NB4 (cell line): Measurements from ENCODE around the gene DGKI.

Source experiments
- TF ChIP-seq, protein P1 (sequence below): IDR thresholded peaks from 2 replicates; pipeline ENCODE4 v1.6.1; 2011; ENCODE audit warnings: low read depth, low read length
- TF ChIP-seq, protein P2 (sequence below): IDR thresholded peaks from one replicate; pipeline ENCODE4 v1.5.1; 2012; ENCODE audit warnings: low read depth, low read length

DNA sequence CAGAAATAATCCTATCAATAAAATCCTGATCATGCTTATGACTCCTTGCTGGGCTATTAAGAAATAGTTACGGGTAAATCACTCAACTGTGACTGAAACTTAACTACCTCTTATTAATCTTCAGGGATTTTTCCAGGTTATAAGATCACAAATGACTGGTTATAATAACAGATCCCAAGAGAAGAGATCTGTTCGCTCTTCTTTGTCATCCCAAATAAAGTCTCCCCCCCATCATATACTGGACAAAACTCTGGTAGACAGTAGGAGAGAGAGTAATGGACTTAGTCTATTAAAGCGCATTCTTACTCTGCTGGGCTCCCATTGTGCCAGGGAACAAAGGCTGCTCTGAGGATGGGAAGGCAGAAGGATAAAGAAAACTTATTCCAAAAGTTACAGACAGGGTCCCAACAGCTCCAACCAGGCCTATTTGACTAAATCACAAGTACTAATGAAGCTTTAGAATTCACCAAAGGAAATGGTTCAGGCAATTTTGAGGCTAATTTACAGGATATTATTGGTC lies 233.7 kb downstream of the DGKI start:
- TF ChIP-seq, protein P1, sequence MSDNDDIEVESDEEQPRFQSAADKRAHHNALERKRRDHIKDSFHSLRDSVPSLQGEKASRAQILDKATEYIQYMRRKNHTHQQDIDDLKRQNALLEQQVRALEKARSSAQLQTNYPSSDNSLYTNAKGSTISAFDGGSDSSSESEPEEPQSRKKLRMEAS = no peak
- TF ChIP-seq, protein P2, sequence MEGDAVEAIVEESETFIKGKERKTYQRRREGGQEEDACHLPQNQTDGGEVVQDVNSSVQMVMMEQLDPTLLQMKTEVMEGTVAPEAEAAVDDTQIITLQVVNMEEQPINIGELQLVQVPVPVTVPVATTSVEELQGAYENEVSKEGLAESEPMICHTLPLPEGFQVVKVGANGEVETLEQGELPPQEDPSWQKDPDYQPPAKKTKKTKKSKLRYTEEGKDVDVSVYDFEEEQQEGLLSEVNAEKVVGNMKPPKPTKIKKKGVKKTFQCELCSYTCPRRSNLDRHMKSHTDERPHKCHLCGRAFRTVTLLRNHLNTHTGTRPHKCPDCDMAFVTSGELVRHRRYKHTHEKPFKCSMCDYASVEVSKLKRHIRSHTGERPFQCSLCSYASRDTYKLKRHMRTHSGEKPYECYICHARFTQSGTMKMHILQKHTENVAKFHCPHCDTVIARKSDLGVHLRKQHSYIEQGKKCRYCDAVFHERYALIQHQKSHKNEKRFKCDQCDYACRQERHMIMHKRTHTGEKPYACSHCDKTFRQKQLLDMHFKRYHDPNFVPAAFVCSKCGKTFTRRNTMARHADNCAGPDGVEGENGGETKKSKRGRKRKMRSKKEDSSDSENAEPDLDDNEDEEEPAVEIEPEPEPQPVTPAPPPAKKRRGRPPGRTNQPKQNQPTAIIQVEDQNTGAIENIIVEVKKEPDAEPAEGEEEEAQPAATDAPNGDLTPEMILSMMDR = no peak
